ENCODE results near the gene TDRD7. TPM values are rescaled to one million over a fixed set of nuclear protein-coding genes. Genes with fewer than 3 reads are reported as not detected.
A peak's percentile ranks its signal among the peaks of the same experiment; 100 is the strongest.

Gene TDRD7
- total and polyA plus RNA-seq, 2 of the 13 experiments (the other 11 are each of a cell fraction or from before 2014, with no cell fraction given), result 9.8 to 15.5 TPM

- TF ChIP-seq ZNF550 (CRISPR knock-in tag; IDR thresholded peaks at IDR 0.05; ENCODE audit: borderline replicate concordance) (no peak), ZNF564 (CRISPR knock-in tag; IDR thresholded peaks at IDR 0.05) (no peak), ZNF281 (CRISPR knock-in tag; IDR thresholded peaks at IDR 0.05; ENCODE audit: borderline replicate concordance) (no peak), ZNF746 (CRISPR knock-in tag; IDR thresholded peaks at IDR 0.05) (no peak), SMAD9 (CRISPR knock-in tag; IDR thresholded peaks at IDR 0.05) (no peak), AKAP8 (CRISPR knock-in tag; IDR thresholded peaks at IDR 0.05) (no peak), SUZ12 (IDR thresholded peaks at IDR 0.05; ENCODE audit: low read depth, low read length) (no peak), ZKSCAN1 (IDR thresholded peaks at IDR 0.05; ENCODE audit: low read length) (no peak), SKIL (CRISPR knock-in tag; IDR thresholded peaks at IDR 0.05; ENCODE audit: borderline replicate concordance) (no peak), MYPOP (CRISPR knock-in tag; IDR thresholded peaks at IDR 0.05) (no peak), GFI1 (CRISPR knock-in tag; IDR thresholded peaks at IDR 0.05; ENCODE audit: borderline replicate concordance) (no peak), ETV6 (CRISPR knock-in tag; conservative IDR thresholded peaks at IDR 0.05) (no peak), ARNT (IDR thresholded peaks at IDR 0.05) (no peak), RELA (CRISPR knock-in tag; IDR thresholded peaks at IDR 0.05) (no peak), FOSL1 (CRISPR knock-in tag; IDR thresholded peaks at IDR 0.05; ENCODE audit: borderline replicate concordance) (no peak), ATRX (CRISPR knock-in tag; IDR thresholded peaks at IDR 0.05; ENCODE audit: borderline replicate concordance) (no peak), AHR (CRISPR knock-in tag; IDR thresholded peaks at IDR 0.05) (0 out of 2 replicates have a peak, but pooled peaks have one; percentile 45), ATF5 (CRISPR knock-in tag; IDR thresholded peaks at IDR 0.05; ENCODE audit: low read depth) (no peak), GLMP (CRISPR knock-in tag; IDR thresholded peaks at IDR 0.05; ENCODE audit: borderline replicate concordance) (no peak), ZNF460 (CRISPR knock-in tag; IDR thresholded peaks at IDR 0.05; ENCODE audit: borderline replicate concordance) (no peak)
These were observed 12.7 kb upstream of the TDRD7 start (continued) for GRCh38 chr9:97398999-97399758.

Measured in HepG2 (cell line).